Type B pancreatic cell (in vitro differentiated cells): ENCODE results near the gene ZCWPW2. TPM values are rescaled to one million over a fixed set of nuclear protein-coding genes. Genes with fewer than 3 reads are reported as not detected.

Experiments used
- DNase-seq: peaks from one replicate; pipeline ENCODE4 v3.0.0; 2021; ENCODE audit warnings: mixed read lengths; ENCODE audit not compliant: unreplicated experiment; ENCODE audit errors: extremely low spot score
- H3K27ac Mint-ChIP-seq: 2 replicates; pipeline ENCODE4 v1.8.0; 2021; ENCODE audit warnings: mild to moderate bottlenecking, mixed read lengths
- H3K27me3 Mint-ChIP-seq: 2 replicates; pipeline ENCODE4 v1.8.0; 2021; ENCODE audit warnings: mixed read lengths
- H3K36me3 Mint-ChIP-seq: 2 replicates; pipeline ENCODE4 v1.8.0; 2021; ENCODE audit warnings: mixed read lengths
- H3K4me1 Mint-ChIP-seq: one replicate; pipeline ENCODE4 v1.8.0; 2021; ENCODE audit warnings: mixed read lengths; ENCODE audit not compliant: unreplicated experiment
- H3K4me3 Mint-ChIP-seq: 2 replicates; pipeline ENCODE4 v1.8.0; 2021; ENCODE audit warnings: mild to moderate bottlenecking, mixed read lengths
- H3K9me3 Mint-ChIP-seq: 2 replicates; pipeline ENCODE4 v1.8.0; 2021; ENCODE audit warnings: mixed read lengths
- CTCF ChIP-seq: fragments of 200-600 bp; sonication (generic); conservative IDR thresholded peaks from 2 replicates; pipeline ENCODE4 v1.5.0; 2021; ENCODE audit warnings: antibody characterized with exemption, mild to moderate bottlenecking
- total RNA-seq: library from RNA; stranded (reverse); gene quantifications from 2 replicates; pipeline ENCODE4 v1.2.1, GENCODE V29; 2021; ENCODE audit warnings: low replicate concordance

Gene ZCWPW2
- total RNA-seq, 1 donor from 2014 or later = 0.99 TPM

GRCh38 chr3:28574036-28574435, 225.5 kb downstream of the ZCWPW2 start:
- TF ChIP-seq CTCF = no peak
- Mint-ChIP-seq H3K4me1 (peaks cover 18% of the 10 kb centered on the region), H3K9me3 (no peaks in the 10 kb centered on the region), H3K4me3 (peak overlapping the region; percentile 92), H3K27ac (no peak overlapping the region), H3K36me3 (no peaks in the 10 kb centered on the region), H3K27me3 (peaks cover 68% of the 10 kb centered on the region)
- DNase-seq = no peak

- peak overlapping the region; percentile 92 for H3K4me3 Mint-ChIP-seq
- H3K4me1 Mint-ChIP-seq = peaks cover 18% of the 10 kb centered on the region
- TF ChIP-seq CTCF = no peak
- H3K27me3 Mint-ChIP-seq = peaks cover 76% of the 10 kb centered on the region
- H3K27ac Mint-ChIP-seq = peak overlapping the region; percentile 26
- no peaks in the 10 kb centered on the region for H3K9me3 Mint-ChIP-seq
- no peaks in the 10 kb centered on the region for H3K36me3 Mint-ChIP-seq
- DNase-seq = peak; percentile 72
Measured at GRCh38 chr3:28575100-28575745, 226.7 kb downstream of the ZCWPW2 start.

Other genes with a start within 250 kb of the ZCWPW2 start
- 15.7 and 18.2 TPM in 2 replicates for gene CMC1, start 107.1 kb upstream of the ZCWPW2 start, total RNA-seq
- 54.0 and 59.4 TPM in 2 replicates for gene AZI2, start 103 bp downstream of the ZCWPW2 start, total RNA-seq